Activated gamma-delta T cell treated with Interleukin-2 at 50 U/mL for 16 hours (primary cell): Measurements from ENCODE around the gene SLC22A5.
"Not testable (repeated sequence)": the region's sequence is repeated elsewhere in the genome, so short reads cannot be mapped to it uniquely, and the experiment has no call there.

ENCODE experiments used
- DNase-seq: peaks from one replicate; pipeline ENCODE4 v3.0.0-alpha.2; 2020

Gene SLC22A5

DNA sequence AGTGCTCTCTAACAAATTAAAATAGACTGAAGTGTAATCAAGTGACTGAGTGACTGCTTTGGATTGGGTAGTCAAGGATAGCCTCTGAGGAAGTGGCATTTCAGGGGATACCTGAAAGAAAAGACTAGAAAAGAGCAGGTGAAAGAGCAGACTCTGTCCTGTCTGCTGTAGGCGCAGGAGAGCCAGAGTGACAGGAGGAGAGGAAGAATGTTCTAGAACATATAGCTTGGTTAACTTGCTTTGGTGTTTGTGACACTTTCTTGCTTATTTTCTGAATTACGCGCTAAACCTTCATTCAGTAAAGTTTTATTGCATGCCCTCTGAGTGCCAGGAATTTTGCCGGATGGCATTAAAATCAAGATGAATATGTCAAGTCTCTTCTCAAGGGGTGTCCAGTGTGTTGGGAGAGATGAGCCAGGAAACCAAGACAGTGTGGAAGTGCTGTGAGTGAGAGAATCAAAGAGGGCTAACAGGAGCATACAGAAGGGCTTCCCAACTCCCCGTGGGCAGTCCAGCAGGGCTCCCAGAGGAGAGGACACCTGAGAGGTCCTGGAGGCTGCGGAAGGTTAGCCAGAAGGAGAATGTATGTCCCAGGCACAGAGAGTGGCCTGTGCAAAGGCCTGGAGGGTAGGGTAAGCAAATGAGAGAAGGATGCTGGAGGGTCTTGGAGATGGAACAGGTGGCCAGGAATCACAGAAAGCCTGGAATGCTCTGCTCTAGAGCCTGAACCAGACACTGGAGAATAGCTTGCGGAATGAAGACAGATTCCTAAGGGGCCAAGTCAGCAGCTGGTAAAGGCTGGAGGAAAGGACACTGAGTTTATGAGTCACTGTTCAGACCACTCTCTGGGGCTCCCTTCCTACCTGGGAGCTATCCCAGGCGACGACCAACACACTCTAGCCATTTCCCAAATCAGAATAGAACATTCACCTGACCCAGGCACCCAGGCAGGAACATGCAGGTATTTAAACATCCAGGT is 59.3 kb downstream of the SLC22A5 start:
- no peak for DNase-seq

GRCh38 chr5:132429463-132430440 is 60.2 kb downstream of the SLC22A5 start:
- DNase-seq: no peak

GRCh38 chr5:132430746-132431145 is 61.2 kb downstream of the SLC22A5 start:
- no peak for DNase-seq

DNA sequence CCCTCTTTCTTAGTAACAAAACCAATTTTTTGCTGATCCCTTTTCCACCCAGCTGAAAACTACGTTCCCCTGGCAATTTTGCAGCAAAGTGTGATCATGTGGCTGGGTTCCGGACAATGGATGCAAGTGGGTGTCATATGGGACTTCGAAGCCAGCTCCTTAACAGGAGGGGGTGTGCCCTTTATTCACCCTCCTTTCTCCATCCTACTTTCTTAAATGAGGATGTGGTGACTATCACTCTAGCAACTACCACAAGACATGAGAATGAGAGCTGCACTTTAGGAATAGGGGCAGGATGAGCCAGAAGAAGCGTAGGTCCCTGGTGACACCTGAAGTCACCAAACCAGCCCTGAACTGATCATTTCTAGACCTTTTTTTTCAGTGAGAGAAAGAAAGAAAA is 62.1 kb downstream of the SLC22A5 start:
- DNase-seq: no peak

GRCh38 chr5:132433141-132433540 is 63.6 kb downstream of the SLC22A5 start:
- no peak for DNase-seq

DNA sequence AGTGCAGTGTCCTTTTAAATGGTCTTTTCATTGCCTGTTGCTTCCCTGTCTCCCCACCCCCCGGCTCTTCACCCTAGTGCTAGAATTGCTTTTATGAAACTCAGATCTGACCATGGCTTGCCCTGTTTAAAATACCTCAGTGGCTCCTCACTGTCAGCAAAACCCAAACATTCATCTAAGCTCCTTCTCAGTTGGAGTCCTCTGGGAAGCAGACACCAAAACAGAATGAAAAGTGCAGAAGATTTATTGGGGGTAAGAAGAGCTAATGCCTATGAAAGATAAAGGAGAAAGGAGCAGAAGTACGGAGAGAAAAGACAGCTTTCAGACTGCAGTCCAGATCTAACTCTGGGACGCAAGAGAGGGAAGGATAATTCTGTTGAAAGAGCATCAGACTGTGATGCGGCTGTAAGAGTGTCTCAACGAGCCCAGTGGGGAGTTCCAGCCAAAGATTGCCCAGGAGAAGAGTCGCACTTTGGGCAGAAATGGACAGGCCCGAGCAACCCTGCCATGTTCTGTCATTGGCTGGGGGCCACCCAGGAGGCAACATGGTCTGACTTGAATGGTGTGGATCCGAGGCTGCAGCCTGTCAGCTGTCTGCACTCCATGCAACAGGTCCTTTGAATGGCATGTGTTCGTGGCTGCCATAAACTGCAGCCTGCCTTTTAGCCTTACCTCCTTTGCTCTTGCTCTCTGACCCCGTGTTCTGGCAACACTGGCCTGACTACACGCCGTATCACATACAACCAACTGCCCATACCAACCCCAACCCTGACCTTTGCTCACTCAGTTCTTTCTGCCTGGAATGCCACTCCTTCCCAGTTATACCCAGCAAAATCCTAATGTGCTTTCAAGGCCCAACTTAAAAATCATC is 65.1 kb downstream of the SLC22A5 start:
- DNase-seq: no peak

DNA sequence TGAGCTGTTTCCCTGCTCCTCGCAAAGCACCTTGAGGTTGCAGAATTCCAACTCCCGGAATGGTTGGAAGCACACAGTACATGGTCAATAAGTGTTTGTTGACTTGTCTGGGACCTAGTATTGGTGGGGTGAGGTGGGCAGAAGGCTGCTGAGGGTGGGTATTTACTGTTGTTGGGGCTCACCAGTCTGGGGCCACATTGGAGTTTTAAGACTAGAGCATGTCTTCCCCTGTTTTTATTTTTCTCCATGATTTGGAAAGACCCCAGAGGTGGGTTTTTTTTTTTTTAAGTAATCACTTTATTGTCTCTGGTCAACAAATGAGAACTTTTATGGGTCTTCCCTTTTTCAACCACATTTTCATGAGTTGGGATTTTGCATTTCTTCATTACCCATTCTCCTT is 65.9 kb downstream of the SLC22A5 start:
- no peak for DNase-seq

DNA sequence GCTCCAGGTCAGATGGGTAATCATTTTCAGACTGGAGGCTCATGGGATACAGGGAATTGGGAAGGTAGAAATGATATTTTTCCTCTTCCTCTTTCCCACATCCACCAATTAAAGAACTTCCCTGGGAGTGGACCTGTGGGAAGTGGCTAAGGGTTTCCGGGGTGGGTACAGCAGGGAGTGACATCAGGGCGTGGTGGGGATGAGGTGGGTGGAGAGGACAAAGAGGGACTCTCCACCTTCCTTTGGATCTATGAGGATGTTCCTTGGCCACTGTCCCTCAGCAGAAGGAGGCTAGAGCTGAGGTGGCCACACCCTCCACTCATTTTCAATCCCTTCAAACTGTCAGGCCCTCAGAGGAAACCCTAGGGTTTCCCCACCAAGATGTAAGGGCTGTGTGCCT is 66.4 kb downstream of the SLC22A5 start:
- DNase-seq: no peak

DNA sequence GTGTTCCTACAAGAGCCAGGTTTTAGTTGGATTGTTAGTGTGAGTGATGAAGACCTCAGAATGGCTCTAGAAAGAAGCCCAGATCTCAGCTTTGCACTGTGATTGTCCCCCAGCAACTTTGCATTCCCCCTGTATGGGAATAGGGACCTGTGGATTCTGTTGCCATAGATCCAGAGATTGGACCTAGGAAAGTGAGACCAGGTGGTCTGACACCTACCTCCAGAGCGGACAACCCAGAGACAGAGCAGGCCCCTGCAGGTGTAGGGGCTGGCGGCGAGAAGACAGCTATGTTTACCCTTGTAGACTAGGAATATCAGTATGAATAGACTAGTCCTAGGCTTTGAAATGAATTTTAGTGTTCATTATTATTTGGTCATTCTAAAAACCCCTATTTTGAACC is 67.4 kb downstream of the SLC22A5 start:
- DNase-seq: no peak

DNA sequence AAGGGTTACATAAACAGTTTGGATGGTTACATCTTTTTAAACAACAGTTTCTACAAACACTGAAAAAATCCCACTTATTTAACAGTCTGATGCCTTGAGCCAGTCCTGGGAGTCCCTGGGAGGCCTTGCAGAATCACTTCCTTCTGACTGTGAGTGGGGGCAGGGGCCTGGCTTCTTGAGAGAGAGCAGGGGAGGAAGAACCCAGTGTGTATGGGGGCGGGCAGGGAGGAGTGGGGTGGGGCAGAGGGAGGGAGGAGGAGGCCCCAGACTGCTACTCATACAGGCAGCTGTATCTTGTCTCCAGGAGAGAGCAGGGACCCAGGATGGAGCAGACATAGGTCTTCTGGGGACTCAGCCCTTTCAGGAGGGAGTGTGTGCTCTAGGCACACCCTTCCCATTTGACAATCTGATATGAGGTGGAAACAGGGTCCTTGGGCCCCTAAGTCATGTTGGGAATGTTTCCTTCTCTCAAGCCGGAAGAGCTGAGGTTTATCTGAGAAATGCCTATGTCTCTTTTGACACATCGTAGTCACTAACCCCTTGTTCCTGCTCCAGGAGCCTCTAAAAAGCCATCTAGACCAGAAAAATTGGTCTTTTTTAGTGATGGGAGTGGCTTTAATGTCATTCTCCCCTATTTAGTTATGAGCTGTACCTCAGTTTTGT is 68.2 kb downstream of the SLC22A5 start:
- DNase-seq: peak; percentile 59

DNA sequence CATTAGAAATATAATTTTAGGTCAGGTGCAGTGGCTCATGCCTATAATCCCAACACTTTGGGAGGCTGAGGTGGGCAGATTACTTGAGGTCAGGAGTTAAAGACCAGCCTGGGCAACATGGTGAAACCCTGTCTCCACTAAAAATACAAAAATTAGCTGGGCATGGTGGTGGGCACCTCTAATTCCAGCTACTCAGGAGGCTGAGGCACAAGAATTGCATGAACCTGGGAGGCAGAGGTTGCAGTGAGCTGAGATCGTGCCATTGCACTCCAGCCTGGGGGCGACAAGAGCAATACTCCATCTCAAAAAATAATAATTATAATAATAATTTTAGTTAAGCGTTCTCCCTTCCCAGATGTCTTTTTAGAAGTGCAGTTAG is 68.7 kb downstream of the SLC22A5 start:
- not testable (repeated sequence) for DNase-seq

DNA sequence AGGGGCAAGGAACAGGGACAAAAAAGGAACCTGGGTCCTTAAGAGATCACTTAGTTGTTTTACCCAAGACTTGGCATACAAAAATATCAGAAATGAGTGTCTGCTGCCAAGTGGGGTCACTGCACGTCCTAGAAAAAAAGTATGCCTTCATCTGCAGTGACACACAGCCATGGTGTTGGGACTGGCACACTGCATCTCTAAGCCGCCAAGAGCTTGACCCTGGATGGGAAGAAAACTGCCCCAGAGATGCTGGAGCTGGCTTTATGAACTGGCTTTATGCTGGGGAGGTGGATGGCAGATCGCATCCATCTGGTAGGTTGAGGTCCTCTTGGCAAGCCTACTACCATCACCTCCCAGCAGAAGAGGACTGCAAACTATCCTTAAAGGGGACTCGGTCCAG is 69.4 kb downstream of the SLC22A5 start:
- no peak for DNase-seq

- no peak for DNase-seq
Measured at GRCh38 chr5:132439521-132440089, 70.1 kb downstream of the SLC22A5 start.

GRCh38 chr5:132444061-132444460 is 74.6 kb downstream of the SLC22A5 start:
- DNase-seq: no peak
